IMR-90 (cell line): ENCODE measurements around the gene STYXL1. TPM values are rescaled to one million over a fixed set of nuclear protein-coding genes. Genes with fewer than 3 reads are reported as not detected.
A peak's percentile ranks its signal among the peaks of the same experiment; 100 is the strongest.

Source experiments
- ATAC-seq: fragments of 200-7000 bp; cut with Tn5 transposase; 2 replicates; pipeline ENCODE4 v1.9.1; 2020; ENCODE audit warnings: low read depth, mild to moderate bottlenecking, moderate library complexity
- BruUV-seq: library from RNA; stranded (reverse); fragments of 400-500 nt; replicated peaks from 2 replicates; lab custom pipeline; 2021; lab: Mats Ljungman, UMichigan
- CTCF ChIA-PET: fragments of 300-600 bp; formaldehyde crosslinking; extraction: SDS; loops from one replicate; lab custom pipeline; 2021; ENCODE audit warnings: antibody characterized with exemption; lab: Yijun Ruan, JAX
- POLR2A ChIA-PET: fragments of 300-600 bp; sonication (Branson Sonifier 250); formaldehyde crosslinking; loops from one replicate; lab custom pipeline; 2022; ENCODE audit warnings: antibody characterized with exemption; ENCODE audit not compliant: unreplicated experiment; lab: Charles Lee
- DNase-seq: peaks from one replicate; pipeline ENCODE4 v3.0.0; 2013
- H2AFZ ChIP-seq: replicated peaks from 2 replicates; pipeline ENCODE3; 2013; ENCODE audit warnings: low read length, mild to moderate bottlenecking; ENCODE audit not compliant: poor library complexity
- H2AK5ac ChIP-seq: 2 replicates; pipeline ENCODE4 v1.6.1; 2013; ENCODE audit warnings: low read depth, low read length, inconsistent platforms
- H2AK9ac ChIP-seq: replicated peaks from 2 replicates; pipeline ENCODE3; 2013; ENCODE audit warnings: mild to moderate bottlenecking, low read depth, low read length, moderate library complexity; ENCODE audit not compliant: poor library complexity
- H2BK120ac ChIP-seq: 2 replicates; pipeline ENCODE4 v1.6.1; 2013; ENCODE audit warnings: low read depth, low read length, inconsistent platforms
- H2BK15ac ChIP-seq: 3 replicates; pipeline ENCODE4 v1.6.1; 2013; ENCODE audit warnings: low read depth, low read length, inconsistent platforms
- H2BK20ac ChIP-seq: 2 replicates; pipeline ENCODE4 v1.6.1; 2013; ENCODE audit warnings: low read depth, mild to moderate bottlenecking, inconsistent platforms, low read length, moderate library complexity
- H2BK5ac ChIP-seq: 2 replicates; pipeline ENCODE4 v1.6.1; 2013; ENCODE audit warnings: mild to moderate bottlenecking, low read depth, low read length, inconsistent platforms; ENCODE audit not compliant: poor library complexity, severe bottlenecking
- H3K14ac ChIP-seq: replicated peaks from 2 replicates; pipeline ENCODE4 v1.6.1; 2013; ENCODE audit warnings: low read depth, low read length, inconsistent platforms
- H3K18ac ChIP-seq: 2 replicates; pipeline ENCODE4 v1.6.1; 2013; ENCODE audit warnings: low read depth, low read length, control low read depth
- H3K23ac ChIP-seq: 2 replicates; pipeline ENCODE4 v1.6.1; 2013; ENCODE audit warnings: low read depth, low read length, inconsistent platforms
- H3K27ac ChIP-seq: 2 replicates; pipeline ENCODE4 v1.5.1; 2013; ENCODE audit warnings: mild to moderate bottlenecking, control low read depth, low read length; ENCODE audit not compliant: insufficient read depth
- H3K27me3 ChIP-seq: 2 replicates; pipeline ENCODE4 v1.6.1; 2013; ENCODE audit warnings: low read length; ENCODE audit not compliant: control insufficient read depth, insufficient read depth
- H3K36me3 ChIP-seq: 2 replicates; pipeline ENCODE4 v1.6.1; 2013; ENCODE audit warnings: low read length, mixed read lengths; ENCODE audit not compliant: control insufficient read depth, insufficient read depth
- H3K4ac ChIP-seq: 2 replicates; pipeline ENCODE4 v1.6.1; 2013; ENCODE audit warnings: low read depth, low read length, inconsistent platforms
- H3K4me1 ChIP-seq: 2 replicates; pipeline ENCODE4 v1.6.1; 2013; ENCODE audit warnings: low read length, mixed read lengths; ENCODE audit not compliant: control insufficient read depth, insufficient read depth
- H3K4me2 ChIP-seq: 2 replicates; pipeline ENCODE4 v1.6.1; 2013; ENCODE audit warnings: low read depth, mild to moderate bottlenecking, control low read depth, low read length, moderate library complexity
- H3K4me3 ChIP-seq: 2 replicates; pipeline ENCODE4 v1.5.1; 2013; ENCODE audit warnings: low read depth, mild to moderate bottlenecking, control low read depth, low read length, moderate library complexity; ENCODE audit not compliant: insufficient read depth
- H3K56ac ChIP-seq: 2 replicates; pipeline ENCODE4 v1.6.1; 2013; ENCODE audit warnings: low read length, inconsistent platforms; ENCODE audit not compliant: insufficient read depth; ENCODE audit errors: extremely low read depth
- H3K79me1 ChIP-seq, 2 experiments: 2 replicates each; pipeline ENCODE4 v1.6.1; 2013; ENCODE audit warnings: low read length in 2 of 2, inconsistent platforms in 1 of 2, low read depth in 1 of 2
- H3K9ac ChIP-seq: 2 replicates; pipeline ENCODE4 v1.6.1; 2013; ENCODE audit warnings: low read depth, low read length, control low read depth
- H3K9me1 ChIP-seq: 2 replicates; pipeline ENCODE4 v1.6.1; 2013; ENCODE audit warnings: low read length, inconsistent platforms; ENCODE audit not compliant: insufficient read depth
- H3K9me3 ChIP-seq: 2 replicates; pipeline ENCODE4 v1.6.1; 2013; ENCODE audit warnings: low read length; ENCODE audit not compliant: control insufficient read depth, insufficient read depth
- H4K20me1 ChIP-seq: 2 replicates; pipeline ENCODE4 v1.6.1; 2013; ENCODE audit warnings: low read length, inconsistent platforms; ENCODE audit not compliant: insufficient read depth
- H4K5ac ChIP-seq: 2 replicates; pipeline ENCODE4 v1.6.1; 2013; ENCODE audit warnings: mild to moderate bottlenecking, low read depth, low read length, control low read depth
- H4K8ac ChIP-seq, 2 experiments: 2 replicates each; pipeline ENCODE4 v1.6.1; 2013; ENCODE audit warnings: low read depth in 2 of 2, low read length in 2 of 2, control low read depth in 1 of 2, inconsistent platforms in 1 of 2
- H4K91ac ChIP-seq: 2 replicates; pipeline ENCODE4 v1.6.1; 2013; ENCODE audit warnings: low read depth, low read length, inconsistent platforms; ENCODE audit not compliant: insufficient read depth
- BHLHE40 ChIP-seq: fragments of 150-350 bp; IDR thresholded peaks from 2 replicates; pipeline ENCODE4 v1.6.1; 2016; ENCODE audit warnings: mild to moderate bottlenecking, low read depth, low read length
- CTCF ChIP-seq: conservative IDR thresholded peaks from 2 replicates; pipeline ENCODE4 v1.5.1; 2012; ENCODE audit warnings: mild to moderate bottlenecking, low read depth, low read length, improper control_type of control experiment
- POLR2A ChIP-seq: IDR thresholded peaks from 2 replicates; pipeline ENCODE4 v1.6.1; 2012; ENCODE audit warnings: mild to moderate bottlenecking, low read depth, low read length
- RAD21 ChIP-seq: IDR thresholded peaks from 2 replicates; pipeline ENCODE4 v1.6.1; 2012; ENCODE audit warnings: low read length, improper control_type of control experiment
- RCOR1 ChIP-seq: IDR thresholded peaks from 2 replicates; pipeline ENCODE4 v1.6.1; 2012; ENCODE audit warnings: mild to moderate bottlenecking, low read length, improper control_type of control experiment; ENCODE audit not compliant: insufficient replicate concordance
- SMC3 ChIP-seq: fragments of 150-350 bp; IDR thresholded peaks from 2 replicates; pipeline ENCODE4 v1.6.1; 2016; ENCODE audit warnings: low read depth, mild to moderate bottlenecking, antibody characterized with exemption, low read length, moderate library complexity
- WGBS, 2 experiments: methylation state at CpG; one replicate each; pipeline versions ENCODE4 v1.1.5 to v1.1.7; 2013; ENCODE audit warnings: missing lambda C conversion rate in 2 of 2; ENCODE audit not compliant: insufficient read length in 1 of 2; ENCODE audit errors: extremely low coverage in 2 of 2; 5-methylcytosine and 5-hydroxymethylcytosine counted together
- dilution Hi-C: fragments of 300-500 bp; cut with HindIII; formaldehyde crosslinking; loops from one replicate; pipeline ENCODE4 v1.14.3; 2018; ENCODE audit warnings: low sequenced_read_pairs; ENCODE audit not compliant: unreplicated experiment
- in situ Hi-C: fragments of 300-500 bp; cut with MboI; formaldehyde crosslinking; loops from 3 replicates; pipeline ENCODE4 v1.14.3; 2019; ENCODE audit warnings: low sequenced_read_pairs, inconsistent platforms, mixed read lengths
- intact Hi-C: fragments of 100-400 bp; cut with micrococcal nuclease; formaldehyde crosslinking; loops from 2 replicates; pipeline ENCODE4 v1.10.0; 2022
- polyA plus RNA-seq, 3 experiments: library from polyadenylated mRNA; depleted of rRNA; stranded (reverse); fragments of >200 nt; gene quantifications; 2 replicates each; pipeline ENCODE4 v1.2.3, GENCODE V29; 2012; ENCODE audit warnings: low replicate concordance in 1 of 3
- total RNA-seq: library from RNA; depleted of rRNA; stranded (reverse); fragments of >200 nt; gene quantifications from 2 replicates; pipeline ENCODE4 v1.2.3, GENCODE V29; 2012

The STYXL1 gene
- total and polyA plus RNA-seq, 2 of the 4 experiments (the other 2 are of a cell fraction): 66.1 to 73.8 TPM

- Histone ChIP-seq H3K79me1 (peaks cover 18 to 89% of the 10 kb centered on the region in 2 experiments), H3K4ac (peak overlapping the region; percentile 95), H2BK120ac (peak overlapping the region; percentile 33), H2BK15ac (no peak overlapping the region), H4K5ac (peak overlapping the region; percentile 74), H4K8ac (peak overlapping the region; percentile 57 to 97), H4K20me1 (peaks cover 31% of the 10 kb centered on the region), H3K9me3 (no peaks in the 10 kb centered on the region), H3K27me3 (no peaks in the 10 kb centered on the region), H3K4me3 (peak overlapping the region; percentile 77), H3K23ac (peak overlapping the region; percentile 95), H2BK5ac (peak overlapping the region; percentile 61), H3K56ac (peak overlapping the region; percentile 55), H4K91ac (peak overlapping the region; percentile 81), H3K36me3 (peaks cover 2% of the 10 kb centered on the region), H2AFZ (peak overlapping the region; percentile 98), H3K14ac (peak overlapping the region; percentile 96), H2AK9ac (peak overlapping the region; percentile 99), H3K4me1 (peaks cover 5% of the 10 kb centered on the region), H3K18ac (peak overlapping the region; percentile 10), H3K9ac (peak overlapping the region; percentile 90), H2BK20ac (no peak overlapping the region), H2AK5ac (peak overlapping the region; percentile 51), H3K27ac (peak overlapping the region; percentile 76), H3K9me1 (peaks cover 18% of the 10 kb centered on the region), H3K4me2 (peak overlapping the region; percentile 100)
- dilution Hi-C loops (no loop called here), intact Hi-C loops (no loop called here), in situ Hi-C loops (loop anchor here (25.0 kb wide), 1 partner anchor 510 kb away; no protein-coding TSS in a partner anchor)
- ChIA-PET CTCF (interaction anchor here (0.9 kb wide), 1 partner anchor 9 kb away, joined by 14 read pairs; no protein-coding TSS in a partner anchor), POLR2A (no interaction called here)
- TSS peak; percentile 58 for BruUV-seq
- WGBS, 2 experiments: 5% methylated on average over 7 of the region's 21 CpGs; no CpG with 5 or more reads in 1 of the 2 experiments
- TF ChIP-seq BHLHE40 (no peak), CTCF (no peak), RAD21 (no peak; the same call in 1 of the 2 replicates), SMC3 (no peak), POLR2A (no peak), RCOR1 (no peak)
- no peak for DNase-seq
- peak; percentile 0 for ATAC-seq
These were observed 442 bp downstream of the STYXL1 start for GRCh38 chr7:76047305-76047810.
